Fibroblast of lung (primary cell): ENCODE measurements around the gene RNF126. TPM values are rescaled to one million over a fixed set of nuclear protein-coding genes. Genes with fewer than 3 reads are reported as not detected.

Experiments
- DNase-seq, 2 donors: peaks; one replicate each; pipeline versions ENCODE4 v3.0.0 to v3.0.0-alpha.2; 2010; ENCODE audit warnings: low read depth in 2 of 2
- H2AFZ ChIP-seq: 2 replicates; pipeline ENCODE4 v1.5.1; 2012; ENCODE audit warnings: low read length, control low read depth, inconsistent platforms
- H3K27ac ChIP-seq: 2 replicates; pipeline ENCODE4 v1.5.1; 2011; ENCODE audit warnings: low read length, control low read depth; ENCODE audit not compliant: insufficient read depth
- H3K27me3 ChIP-seq: 2 replicates; pipeline ENCODE4 v1.5.1; 2011; ENCODE audit warnings: mild to moderate bottlenecking, low read length; ENCODE audit not compliant: control insufficient read depth, insufficient read depth
- H3K36me3 ChIP-seq: 2 replicates; pipeline ENCODE4 v1.5.1; 2011; ENCODE audit warnings: low read length; ENCODE audit not compliant: control insufficient read depth, insufficient read depth
- H3K4me1 ChIP-seq: 2 replicates; pipeline ENCODE4 v1.5.1; 2011; ENCODE audit warnings: low read length; ENCODE audit not compliant: control insufficient read depth, insufficient read depth; ENCODE audit errors: extremely low read depth
- H3K4me2 ChIP-seq: 2 replicates; pipeline ENCODE4 v1.5.1; 2011; ENCODE audit warnings: low read length, control low read depth; ENCODE audit not compliant: insufficient read depth; ENCODE audit errors: extremely low read depth
- H3K4me3 ChIP-seq, 4 experiments: fragments of 200-600 bp in 1 of 4; sonication (generic) in 1 of 4; replicated peaks in 1 of 4; 2 replicates each; pipeline ENCODE4 v1.5.1; 2011 to 2016; ENCODE audit warnings: low read length in 4 of 4, low read depth in 3 of 4, mild to moderate bottlenecking in 3 of 4, control low read depth in 2 of 4, inconsistent platforms in 1 of 4, mixed read lengths in 1 of 4; ENCODE audit not compliant: insufficient read depth in 1 of 4; ENCODE audit errors: control extremely low read depth in 1 of 4
- H3K79me2 ChIP-seq: 2 replicates; pipeline ENCODE4 v1.5.1; 2012; ENCODE audit warnings: mild to moderate bottlenecking, low read length, inconsistent platforms; ENCODE audit not compliant: control insufficient read depth, insufficient read depth
- H3K9ac ChIP-seq: 2 replicates; pipeline ENCODE4 v1.5.1; 2011; ENCODE audit warnings: mild to moderate bottlenecking, low read length, control low read depth; ENCODE audit not compliant: insufficient read depth
- H3K9me3 ChIP-seq: 2 replicates; pipeline ENCODE4 v1.5.1; 2012; ENCODE audit warnings: low read depth, low read length; ENCODE audit not compliant: control insufficient read depth, insufficient read depth
- H4K20me1 ChIP-seq: 2 replicates; pipeline ENCODE4 v1.5.1; 2011; ENCODE audit warnings: low read length; ENCODE audit not compliant: control insufficient read depth, insufficient read depth; ENCODE audit errors: extremely low read depth
- EZH2 ChIP-seq: IDR thresholded peaks from 2 replicates; pipeline ENCODE4 v1.5.1; 2012; ENCODE audit warnings: low read length, control low read depth, mild to moderate bottlenecking; ENCODE audit errors: missing control alignments
- polyA minus RNA-seq: library from RNA; depleted of rRNA, polyadenylated mRNA; stranded (reverse); fragments of >200 nt; gene quantifications from 2 replicates; pipeline ENCODE4 v1.2.3, GENCODE V29; 2011; ENCODE audit warnings: low replicate concordance
- polyA plus RNA-seq, 2 donors: library from polyadenylated mRNA; depleted of rRNA in 1 of 2; stranded (reverse) in 1 of 2; unstranded in 1 of 2; fragments of >200 nt; gene quantifications; 2 replicates each; pipeline ENCODE4 v1.2.1, GENCODE V29; 2011 to 2012; ENCODE audit warnings: missing spikeins in 1 of 2
- total RNA-seq: library from RNA; depleted of rRNA; stranded (reverse); fragments of >200 nt; gene quantifications from 2 replicates; pipeline ENCODE4 v1.2.1, GENCODE V29; 2014
- TF ChIP-seq, protein P1 (sequence below), 2 donors: IDR thresholded peaks in 1 of 2; conservative IDR thresholded peaks in 1 of 2; 1 replicate in 1 of 2; 2 replicates in 1 of 2; pipeline ENCODE4 v1.5.1; 2011 to 2012; ENCODE audit warnings: low read length in 2 of 2, control low read depth in 1 of 2, inconsistent platforms in 1 of 2, low read depth in 1 of 2, mild to moderate bottlenecking in 1 of 2

RNF126 gene
- 12.1 and 18.0 TPM in 2 replicates for total RNA-seq
- polyA plus RNA-seq: 7.8 and 10.7 TPM in 2 replicates
- 23.5 and 35.0 TPM in 2 replicates for polyA plus RNA-seq (2012)
- polyA minus RNA-seq: 9.1 and 10.1 TPM in 2 replicates

DNA sequence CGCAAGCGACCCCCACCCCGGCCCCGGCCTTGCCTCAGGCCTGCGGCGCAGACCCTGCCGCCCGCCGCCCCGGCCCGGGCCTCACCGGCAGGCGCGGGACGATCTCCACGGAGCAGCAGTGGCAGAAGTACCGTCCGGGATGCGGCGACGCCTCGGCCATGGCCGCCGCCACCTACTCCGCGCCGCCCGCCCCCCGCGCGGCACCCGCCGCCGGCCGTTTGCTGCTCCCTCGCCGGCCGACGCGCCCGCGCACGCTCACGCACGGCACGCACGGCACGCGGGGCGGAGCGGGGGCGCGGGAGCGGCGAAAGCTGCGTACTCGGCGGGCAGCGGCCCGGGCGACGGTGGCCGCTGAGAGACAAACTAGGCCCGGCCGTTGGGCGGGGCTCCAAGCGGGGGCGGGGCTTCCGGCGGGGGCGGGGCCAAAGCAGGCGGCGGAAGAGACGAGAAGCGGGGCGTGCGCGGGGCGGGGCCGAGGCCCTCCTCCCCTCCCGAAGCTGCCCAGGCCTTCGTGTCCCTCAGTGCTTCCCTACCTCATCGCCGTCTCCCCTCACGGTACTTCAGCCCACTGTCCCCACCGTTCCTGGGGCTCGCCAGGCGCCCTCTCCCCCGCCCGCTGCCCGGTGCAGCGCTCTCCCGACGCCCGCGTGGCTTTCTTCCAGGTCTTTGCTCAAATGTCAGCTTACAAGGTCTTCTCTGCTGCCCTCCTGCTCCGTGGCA, at the start of gene RNF126:
RNF126 (minus strand) TSS at position 253 of the 720 bp plus-strand sequence; CDS start at position 160, 93 bp downstream.
- no peak for TF ChIP-seq EZH2
- TF ChIP-seq, protein P1, sequence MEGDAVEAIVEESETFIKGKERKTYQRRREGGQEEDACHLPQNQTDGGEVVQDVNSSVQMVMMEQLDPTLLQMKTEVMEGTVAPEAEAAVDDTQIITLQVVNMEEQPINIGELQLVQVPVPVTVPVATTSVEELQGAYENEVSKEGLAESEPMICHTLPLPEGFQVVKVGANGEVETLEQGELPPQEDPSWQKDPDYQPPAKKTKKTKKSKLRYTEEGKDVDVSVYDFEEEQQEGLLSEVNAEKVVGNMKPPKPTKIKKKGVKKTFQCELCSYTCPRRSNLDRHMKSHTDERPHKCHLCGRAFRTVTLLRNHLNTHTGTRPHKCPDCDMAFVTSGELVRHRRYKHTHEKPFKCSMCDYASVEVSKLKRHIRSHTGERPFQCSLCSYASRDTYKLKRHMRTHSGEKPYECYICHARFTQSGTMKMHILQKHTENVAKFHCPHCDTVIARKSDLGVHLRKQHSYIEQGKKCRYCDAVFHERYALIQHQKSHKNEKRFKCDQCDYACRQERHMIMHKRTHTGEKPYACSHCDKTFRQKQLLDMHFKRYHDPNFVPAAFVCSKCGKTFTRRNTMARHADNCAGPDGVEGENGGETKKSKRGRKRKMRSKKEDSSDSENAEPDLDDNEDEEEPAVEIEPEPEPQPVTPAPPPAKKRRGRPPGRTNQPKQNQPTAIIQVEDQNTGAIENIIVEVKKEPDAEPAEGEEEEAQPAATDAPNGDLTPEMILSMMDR (conservative IDR thresholded peaks at IDR 0.05 in 1 of 2, IDR thresholded peaks at IDR 0.05 in 1 of 2; ENCODE audit: low read depth in 1 of 2, low read length in 2 of 2): no peak
- Histone ChIP-seq H3K4me2 (peak within 1 kb of the TSS; percentile 90), H3K27me3 (no peaks in the 10 kb centered on the region), H3K4me1 (peaks cover 4% of the 10 kb centered on the region), H3K27ac (peak within 1 kb of the TSS; percentile 81), H2AFZ (peak within 1 kb of the TSS; percentile 73), H3K36me3 (peaks cover 4% of the 10 kb centered on the region), H3K79me2 (peaks cover 48% of the 10 kb centered on the region), H3K4me3 (peak within 1 kb of the TSS; percentile 58 to 80 (median 70)), H3K9ac (peak within 1 kb of the TSS; percentile 73), H3K9me3 (no peaks in the 10 kb centered on the region), H4K20me1 (peaks cover 3% of the 10 kb centered on the region)
- DNase-seq: peak; percentile 87 to 91

DNA sequence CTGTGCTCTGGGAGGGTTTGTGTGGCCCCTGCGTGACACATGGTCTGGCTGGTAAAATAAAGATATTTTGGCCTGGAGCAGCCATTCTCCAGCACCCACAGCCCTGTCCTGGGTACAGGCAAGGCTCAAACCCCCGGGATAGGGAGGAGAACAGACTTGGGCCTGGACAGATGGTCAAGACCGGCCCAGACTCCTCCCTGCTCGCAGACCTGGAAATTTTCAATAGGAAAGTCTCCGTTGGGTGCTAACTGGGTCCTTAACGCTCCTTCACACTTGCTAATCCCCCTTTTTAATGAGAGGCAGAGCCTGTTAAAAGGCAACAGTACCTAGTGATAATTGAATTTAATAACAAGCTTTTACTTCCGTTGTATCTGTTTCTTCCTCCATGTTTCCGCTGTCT, 48.2 kb upstream of the RNF126 start:
- TF ChIP-seq, protein P1 (conservative IDR thresholded peaks at IDR 0.05 in 1 of 2, IDR thresholded peaks at IDR 0.05 in 1 of 2; ENCODE audit: low read depth in 1 of 2, low read length in 2 of 2): no peak
- TF ChIP-seq EZH2: no peak
- H2AFZ ChIP-seq: no peak overlapping the region
- H3K4me2 ChIP-seq: no peak overlapping the region
- H3K4me1 ChIP-seq: peaks cover 4% of the 10 kb centered on the region
- H4K20me1 ChIP-seq: no peaks in the 10 kb centered on the region
- H3K36me3 ChIP-seq: no peaks in the 10 kb centered on the region
- H3K4me3 ChIP-seq: no peak overlapping the region
- no peak overlapping the region for H3K27ac ChIP-seq
- no peak overlapping the region for H3K9ac ChIP-seq
- no peaks in the 10 kb centered on the region for H3K9me3 ChIP-seq
- H3K27me3 ChIP-seq: peaks cover 16% of the 10 kb centered on the region
- no peaks in the 10 kb centered on the region for H3K79me2 ChIP-seq
- DNase-seq: no peak

DNA sequence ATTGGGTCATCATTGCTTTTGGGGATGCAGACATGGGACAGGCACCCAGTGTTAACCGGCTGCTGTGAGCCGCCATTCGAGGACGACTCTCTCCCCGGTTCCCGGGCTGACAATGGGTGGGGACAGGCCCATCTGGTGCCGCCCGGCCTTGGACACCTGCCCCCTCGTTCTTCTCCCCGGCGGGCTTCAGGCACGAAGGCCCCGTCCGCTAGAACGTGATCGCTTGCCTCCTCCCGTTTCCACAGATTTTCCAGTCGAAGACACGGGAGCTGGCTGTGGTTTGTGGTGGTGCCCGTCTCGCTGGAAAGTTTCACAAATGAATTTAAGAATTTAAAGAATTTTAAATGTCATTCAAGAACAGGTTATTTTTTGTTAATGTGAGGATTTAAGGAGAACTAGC, 47.8 kb upstream of the RNF126 start:
- Histone ChIP-seq H3K4me2 (no peak overlapping the region), H3K9ac (no peak overlapping the region), H2AFZ (no peak overlapping the region), H4K20me1 (no peaks in the 10 kb centered on the region), H3K4me1 (peaks cover 4% of the 10 kb centered on the region), H3K9me3 (no peaks in the 10 kb centered on the region), H3K27ac (no peak overlapping the region), H3K27me3 (peaks cover 16% of the 10 kb centered on the region), H3K4me3 (no peak overlapping the region), H3K36me3 (no peaks in the 10 kb centered on the region), H3K79me2 (no peaks in the 10 kb centered on the region)
- TF ChIP-seq, protein P1 (conservative IDR thresholded peaks at IDR 0.05 in 1 of 2, IDR thresholded peaks at IDR 0.05 in 1 of 2; ENCODE audit: low read depth in 1 of 2, low read length in 2 of 2): no peak
- no peak for TF ChIP-seq EZH2
- peak in 1 of 2 donors; percentile 63 for DNase-seq
